AG04450 (cell line): Measurements from ENCODE around the gene CSE1L. TPM values are rescaled to one million over a fixed set of nuclear protein-coding genes. Genes with fewer than 3 reads are reported as not detected.

Source experiments
- CTCF ChIA-PET: fragments of 300-600, 350-600 bp; formaldehyde crosslinking; extraction: SDS; loops from one replicate; lab custom pipeline; 2022; ENCODE audit warnings: antibody characterized with exemption, inconsistent platforms; lab: Charles Lee
- POLR2A ChIA-PET: fragments of 350-600 bp; formaldehyde crosslinking; extraction: SDS; loops from one replicate; lab custom pipeline; 2021; ENCODE audit warnings: antibody characterized with exemption, inconsistent platforms; lab: Yijun Ruan, JAX
- DNase-seq: peaks from one replicate; pipeline ENCODE4 v3.0.0-alpha.2; 2011; ENCODE audit warnings: low read depth, low spot score
- H3K27ac ChIP-seq: one replicate; pipeline ENCODE4 v1.5.1; 2012; ENCODE audit warnings: low read depth, low read length, control low read depth
- H3K27me3 ChIP-seq: one replicate; pipeline ENCODE4 v1.6.0; 2012; ENCODE audit warnings: low read length; ENCODE audit not compliant: control insufficient read depth, insufficient read depth
- H3K4me3 ChIP-seq: 2 replicates; pipeline ENCODE4 v1.5.1; 2011; ENCODE audit warnings: mild to moderate bottlenecking, low read depth, low read length, control low read depth
- H3K9me3 ChIP-seq: 2 replicates; pipeline ENCODE4 v1.5.1; 2012; ENCODE audit warnings: low read length; ENCODE audit not compliant: control insufficient read depth, insufficient read depth
- polyA minus RNA-seq: library from RNA; depleted of rRNA, polyadenylated mRNA; stranded (reverse); fragments of >200 nt; gene quantifications from 2 replicates; pipeline ENCODE4 v1.2.3, GENCODE V29; 2011; rRNA and poly(A)+ RNA removed
- polyA plus RNA-seq: library from polyadenylated mRNA; depleted of rRNA; stranded (reverse); fragments of >200 nt; gene quantifications from 2 replicates; pipeline ENCODE4 v1.2.3, GENCODE V29; 2011; rRNA removed
- TF ChIP-seq, protein P1 (sequence below): IDR thresholded peaks from 2 replicates; pipeline ENCODE4 v1.5.1; 2011; ENCODE audit warnings: low read depth, low read length, control low read depth, inconsistent platforms

The CSE1L gene, protein sequence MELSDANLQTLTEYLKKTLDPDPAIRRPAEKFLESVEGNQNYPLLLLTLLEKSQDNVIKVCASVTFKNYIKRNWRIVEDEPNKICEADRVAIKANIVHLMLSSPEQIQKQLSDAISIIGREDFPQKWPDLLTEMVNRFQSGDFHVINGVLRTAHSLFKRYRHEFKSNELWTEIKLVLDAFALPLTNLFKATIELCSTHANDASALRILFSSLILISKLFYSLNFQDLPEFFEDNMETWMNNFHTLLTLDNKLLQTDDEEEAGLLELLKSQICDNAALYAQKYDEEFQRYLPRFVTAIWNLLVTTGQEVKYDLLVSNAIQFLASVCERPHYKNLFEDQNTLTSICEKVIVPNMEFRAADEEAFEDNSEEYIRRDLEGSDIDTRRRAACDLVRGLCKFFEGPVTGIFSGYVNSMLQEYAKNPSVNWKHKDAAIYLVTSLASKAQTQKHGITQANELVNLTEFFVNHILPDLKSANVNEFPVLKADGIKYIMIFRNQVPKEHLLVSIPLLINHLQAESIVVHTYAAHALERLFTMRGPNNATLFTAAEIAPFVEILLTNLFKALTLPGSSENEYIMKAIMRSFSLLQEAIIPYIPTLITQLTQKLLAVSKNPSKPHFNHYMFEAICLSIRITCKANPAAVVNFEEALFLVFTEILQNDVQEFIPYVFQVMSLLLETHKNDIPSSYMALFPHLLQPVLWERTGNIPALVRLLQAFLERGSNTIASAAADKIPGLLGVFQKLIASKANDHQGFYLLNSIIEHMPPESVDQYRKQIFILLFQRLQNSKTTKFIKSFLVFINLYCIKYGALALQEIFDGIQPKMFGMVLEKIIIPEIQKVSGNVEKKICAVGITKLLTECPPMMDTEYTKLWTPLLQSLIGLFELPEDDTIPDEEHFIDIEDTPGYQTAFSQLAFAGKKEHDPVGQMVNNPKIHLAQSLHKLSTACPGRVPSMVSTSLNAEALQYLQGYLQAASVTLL
- polyA plus RNA-seq, result 41.0 and 49.3 TPM in 2 replicates
- polyA minus RNA-seq, result 23.1 and 37.0 TPM in 2 replicates

DNA sequence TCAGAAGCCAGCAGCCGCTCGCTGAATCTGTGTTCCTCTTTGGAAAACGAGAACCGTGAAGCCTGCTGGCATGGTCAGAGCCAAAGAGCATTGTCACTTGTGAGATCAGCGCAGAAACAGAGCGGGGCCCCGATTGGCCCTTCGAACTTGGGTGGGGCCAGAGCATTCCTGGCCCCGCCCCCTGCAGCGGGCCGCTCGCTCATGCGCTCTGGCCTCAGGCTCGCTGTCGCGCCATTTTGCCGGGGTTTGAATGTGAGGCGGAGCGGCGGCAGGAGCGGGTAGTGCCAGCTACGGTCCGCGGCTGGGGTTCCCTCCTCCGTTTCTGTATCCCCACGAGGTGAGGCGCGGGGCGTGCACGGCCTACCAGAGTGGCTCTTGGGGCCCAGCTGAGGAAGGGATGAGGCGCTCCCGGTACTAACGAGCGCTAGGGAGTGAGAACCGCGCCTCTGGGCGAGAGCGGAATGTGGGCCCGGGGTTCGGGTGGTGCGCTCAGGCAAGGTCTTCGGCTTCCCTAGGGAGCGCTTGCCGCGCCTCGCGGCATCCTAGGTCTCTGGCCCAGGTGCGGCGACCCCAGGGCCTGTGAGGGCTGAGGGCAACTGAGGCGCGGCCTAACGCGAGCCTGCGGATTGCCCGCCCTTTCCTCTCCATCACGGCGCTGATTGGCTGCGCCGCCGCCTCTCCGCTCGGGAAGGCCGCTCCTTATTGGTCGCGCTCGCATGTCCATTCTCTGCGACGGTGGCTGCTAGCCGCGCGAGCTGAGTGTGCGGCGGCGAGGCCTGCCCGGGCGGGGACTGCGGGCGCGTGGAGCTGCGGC is at the start of gene CSE1L:
TSS of gene CSE1L (plus strand) at position 226 of the 814 bp plus-strand sequence. CDS start 12,152 bp downstream, outside the sequence.
- Histone ChIP-seq H3K9me3 (no peaks in the 10 kb centered on the region; the same call in 1 of the 2 replicates), H3K4me3 (peak within 1 kb of the TSS; percentile 100), H3K27ac (peak within 1 kb of the TSS; percentile 82), H3K27me3 (no peaks in the 10 kb centered on the region)
- ChIA-PET CTCF (interaction anchor here (2.3 kb wide), 1 partner anchor 171 kb away, joined by 6 read pairs; no protein-coding TSS in a partner anchor), POLR2A (interaction anchor here (0.6 to 0.9 kb wide), 3 partner anchors 26 to 173 kb away, joined by 3 to 4 read pairs (median 4); no protein-coding TSS in a partner anchor)
- TF ChIP-seq, protein P1, sequence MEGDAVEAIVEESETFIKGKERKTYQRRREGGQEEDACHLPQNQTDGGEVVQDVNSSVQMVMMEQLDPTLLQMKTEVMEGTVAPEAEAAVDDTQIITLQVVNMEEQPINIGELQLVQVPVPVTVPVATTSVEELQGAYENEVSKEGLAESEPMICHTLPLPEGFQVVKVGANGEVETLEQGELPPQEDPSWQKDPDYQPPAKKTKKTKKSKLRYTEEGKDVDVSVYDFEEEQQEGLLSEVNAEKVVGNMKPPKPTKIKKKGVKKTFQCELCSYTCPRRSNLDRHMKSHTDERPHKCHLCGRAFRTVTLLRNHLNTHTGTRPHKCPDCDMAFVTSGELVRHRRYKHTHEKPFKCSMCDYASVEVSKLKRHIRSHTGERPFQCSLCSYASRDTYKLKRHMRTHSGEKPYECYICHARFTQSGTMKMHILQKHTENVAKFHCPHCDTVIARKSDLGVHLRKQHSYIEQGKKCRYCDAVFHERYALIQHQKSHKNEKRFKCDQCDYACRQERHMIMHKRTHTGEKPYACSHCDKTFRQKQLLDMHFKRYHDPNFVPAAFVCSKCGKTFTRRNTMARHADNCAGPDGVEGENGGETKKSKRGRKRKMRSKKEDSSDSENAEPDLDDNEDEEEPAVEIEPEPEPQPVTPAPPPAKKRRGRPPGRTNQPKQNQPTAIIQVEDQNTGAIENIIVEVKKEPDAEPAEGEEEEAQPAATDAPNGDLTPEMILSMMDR, result 0 out of 2 replicates have a peak, but pooled peaks have one; percentile 5
- DNase-seq, result peak; percentile 90

DNA sequence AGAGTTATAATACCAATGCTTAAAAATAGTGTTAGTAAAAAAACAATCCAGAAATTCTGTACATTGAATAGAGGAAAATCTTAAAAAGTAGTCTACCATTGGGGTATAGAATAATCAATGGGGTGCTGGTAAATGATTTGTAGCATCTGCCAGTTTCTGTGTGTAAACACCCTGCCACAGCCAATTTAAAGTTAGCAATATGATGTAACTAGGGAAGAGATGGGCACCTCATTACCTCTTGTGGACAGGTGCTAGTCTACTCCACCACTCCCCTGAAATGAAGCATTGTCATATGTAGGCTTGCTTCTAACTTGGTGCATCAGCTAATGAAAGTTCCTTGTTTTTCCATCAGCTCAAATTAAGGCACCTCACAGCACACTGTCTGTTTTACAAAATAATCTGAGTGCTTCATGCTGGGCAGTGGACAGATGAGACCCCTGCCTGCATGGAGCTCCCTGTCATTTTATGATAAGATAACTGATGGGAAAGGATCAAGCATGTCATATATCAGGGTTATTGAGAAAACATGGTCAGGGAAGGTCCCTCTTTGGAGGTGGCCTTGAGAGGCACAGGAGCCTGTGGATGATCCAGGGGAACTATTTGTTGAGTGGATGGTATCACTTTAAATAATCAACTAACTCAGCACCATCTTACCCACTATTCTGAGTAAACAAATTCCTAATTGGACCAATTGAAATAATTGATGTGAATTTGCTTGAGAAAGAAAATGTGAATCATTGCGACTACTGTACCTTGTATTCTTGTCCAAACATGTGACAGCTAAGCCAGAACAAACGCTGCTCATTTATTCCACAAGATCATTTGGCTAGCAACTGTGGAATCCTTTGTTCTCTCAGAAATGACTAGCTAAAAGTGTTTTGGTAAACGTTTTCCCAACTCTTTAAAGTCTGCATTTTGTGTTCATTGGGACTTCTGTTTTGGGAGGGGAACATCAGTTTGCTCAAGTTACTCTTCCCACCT is 45.9 kb upstream of the CSE1L start:
- TF ChIP-seq, protein P1, result no peak
- CTCF ChIA-PET, result interaction anchor here (1.5 kb wide), 1 partner anchor 217 kb away, joined by 3 read pairs; no protein-coding TSS in a partner anchor
- H3K4me3 ChIP-seq, result no peak overlapping the region
- POLR2A ChIA-PET, result interaction anchor here (0.7 kb wide), 1 partner anchor 15 kb away, joined by 4 read pairs; no protein-coding TSS in a partner anchor
- H3K27ac ChIP-seq, result no peak overlapping the region
- H3K9me3 ChIP-seq, result no peaks in the 10 kb centered on the region
- no peak for DNase-seq
- no peaks in the 10 kb centered on the region for H3K27me3 ChIP-seq

DNA sequence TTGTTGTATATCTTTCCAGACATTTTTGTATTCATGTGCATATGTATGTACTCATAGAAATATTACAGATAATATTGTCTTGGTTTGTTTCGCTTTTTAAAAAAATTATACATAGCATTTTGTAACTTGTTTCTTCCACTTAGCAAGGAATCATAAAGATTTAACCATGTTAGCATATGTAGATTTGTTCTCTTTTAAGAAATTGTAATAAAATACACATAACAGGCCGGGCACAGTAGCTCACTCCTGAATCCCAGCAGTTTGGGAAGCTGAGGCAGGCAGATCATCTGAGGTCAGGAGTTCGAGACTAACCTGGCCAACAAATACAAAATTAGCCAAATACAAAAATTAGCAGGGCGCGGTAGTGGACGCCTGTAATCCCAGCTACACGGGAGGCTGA is 44.4 kb upstream of the CSE1L start:
- POLR2A ChIA-PET, result no interaction called here
- CTCF ChIA-PET, result interaction anchor here (0.9 kb wide), 1 partner anchor 344 kb away, joined by 3 read pairs; no protein-coding TSS in a partner anchor
- TF ChIP-seq, protein P1, result no peak
- DNase-seq, result no peak
- Histone ChIP-seq H3K9me3 (no peaks in the 10 kb centered on the region), H3K4me3 (no peak overlapping the region), H3K27me3 (no peaks in the 10 kb centered on the region), H3K27ac (no peak overlapping the region)

DNA sequence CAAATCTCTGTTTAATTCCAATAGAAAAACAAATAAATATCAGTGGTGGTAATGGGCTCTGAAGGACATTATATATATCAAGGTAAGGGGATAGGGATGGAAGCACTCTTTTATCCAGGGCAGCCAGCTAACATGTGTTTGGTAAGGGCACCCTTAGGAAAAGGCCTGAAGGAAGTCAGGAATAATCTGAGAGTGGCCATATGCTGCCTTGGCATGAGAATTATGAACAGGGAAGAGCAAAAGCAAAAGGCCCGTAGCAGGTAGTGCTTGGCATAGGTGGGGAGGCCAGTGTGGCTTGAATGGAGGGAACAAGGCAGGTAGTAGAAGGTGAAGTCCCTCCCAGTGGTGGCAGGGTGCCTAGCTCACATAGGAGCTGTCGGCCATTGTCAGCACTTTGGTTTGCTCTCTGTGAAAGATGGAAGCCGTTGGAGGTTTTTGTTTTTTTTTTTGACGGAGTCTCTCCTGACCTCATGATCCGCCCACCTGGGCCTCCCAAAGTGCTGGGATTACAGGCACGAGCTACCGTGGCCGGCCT is 39.6 kb upstream of the CSE1L start:
- no peaks in the 10 kb centered on the region for H3K9me3 ChIP-seq
- ChIA-PET POLR2A (no interaction called here), CTCF (no interaction called here)
- H3K27me3 ChIP-seq, result no peaks in the 10 kb centered on the region
- no peak for DNase-seq
- H3K27ac ChIP-seq, result no peak overlapping the region
- TF ChIP-seq, protein P1, result no peak
- H3K4me3 ChIP-seq, result no peak overlapping the region
